Measurements from ENCODE around the gene SIX5. TPM values are rescaled to one million over a fixed set of nuclear protein-coding genes. Genes with fewer than 3 reads are reported as not detected.

The SIX5 gene
- total RNA-seq, 1 donor from 2014 or later: 18.1 TPM

- no peak for DNase-seq (ENCODE audit: low spot score)
Measured at GRCh38 chr19:45773384-45773783, 4.3 kb upstream of the SIX5 start.

GRCh38 chr19:45772912-45773311 lies 3.9 kb upstream of the SIX5 start:
- no peak for DNase-seq (ENCODE audit: low spot score)

- DNase-seq (ENCODE audit: low spot score): no peak
Measured at GRCh38 chr19:45772130-45772840, 3.2 kb upstream of the SIX5 start.

GRCh38 chr19:45771311-45771933 lies 2.4 kb upstream of the SIX5 start:
- DNase-seq (ENCODE audit: low spot score): no peak

- DNase-seq (ENCODE audit: low spot score): peak; percentile 97
Measured at GRCh38 chr19:45770192-45771101, 1.4 kb upstream of the SIX5 start.

- DNase-seq (ENCODE audit: low spot score): peak; percentile 78
Measured at GRCh38 chr19:45769821-45770191, 754 bp upstream of the SIX5 start.

- DNase-seq (ENCODE audit: low spot score): peak; percentile 65
Measured at GRCh38 chr19:45768655-45768983, 433 bp downstream of the SIX5 start.

GRCh38 chr19:45767881-45768654 lies 984 bp downstream of the SIX5 start:
- peak; percentile 77 for DNase-seq (ENCODE audit: low spot score)

GRCh38 chr19:45767410-45767880 lies 1.6 kb downstream of the SIX5 start:
- DNase-seq (ENCODE audit: low spot score): peak; percentile 89

GRCh38 chr19:45766869-45767346 lies 2.1 kb downstream of the SIX5 start:
- DNase-seq (ENCODE audit: low spot score): no peak

GRCh38 chr19:45766296-45766868 lies 2.7 kb downstream of the SIX5 start:
- no peak for DNase-seq (ENCODE audit: low spot score)

- no peak for DNase-seq (ENCODE audit: low spot score)
Measured at GRCh38 chr19:45765702-45766295, 3.3 kb downstream of the SIX5 start.

GRCh38 chr19:45764945-45765701 lies 3.9 kb downstream of the SIX5 start:
- DNase-seq (ENCODE audit: low spot score): no peak

GRCh38 chr19:45764475-45764874 lies 4.6 kb downstream of the SIX5 start:
- no peak for DNase-seq (ENCODE audit: low spot score)

- DNase-seq (ENCODE audit: low spot score): no peak
Measured at GRCh38 chr19:45763691-45764294, 5.3 kb downstream of the SIX5 start.

- no peak for DNase-seq (ENCODE audit: low spot score)
Measured at GRCh38 chr19:45762870-45763631, 6.0 kb downstream of the SIX5 start.

GRCh38 chr19:45761714-45762113 lies 7.3 kb downstream of the SIX5 start:
- no peak for DNase-seq (ENCODE audit: low spot score)

GRCh38 chr19:45758921-45759320 lies 10.1 kb downstream of the SIX5 start:
- DNase-seq (ENCODE audit: low spot score): no peak

GRCh38 chr19:45757695-45758094 lies 11.4 kb downstream of the SIX5 start:
- no peak for DNase-seq (ENCODE audit: low spot score)
